ENCODE results near the gene PSMB3. TPM values are rescaled to one million over a fixed set of nuclear protein-coding genes. Genes with fewer than 3 reads are reported as not detected.
A peak's percentile ranks its signal among the peaks of the same experiment; 100 is the strongest.

The PSMB3 gene
- total and polyA plus RNA-seq, 9 of the 15 experiments (the other 6 are each of a cell fraction or from before 2014, with no cell fraction given), result 460 to 2,775 (median 574) TPM

DNA sequence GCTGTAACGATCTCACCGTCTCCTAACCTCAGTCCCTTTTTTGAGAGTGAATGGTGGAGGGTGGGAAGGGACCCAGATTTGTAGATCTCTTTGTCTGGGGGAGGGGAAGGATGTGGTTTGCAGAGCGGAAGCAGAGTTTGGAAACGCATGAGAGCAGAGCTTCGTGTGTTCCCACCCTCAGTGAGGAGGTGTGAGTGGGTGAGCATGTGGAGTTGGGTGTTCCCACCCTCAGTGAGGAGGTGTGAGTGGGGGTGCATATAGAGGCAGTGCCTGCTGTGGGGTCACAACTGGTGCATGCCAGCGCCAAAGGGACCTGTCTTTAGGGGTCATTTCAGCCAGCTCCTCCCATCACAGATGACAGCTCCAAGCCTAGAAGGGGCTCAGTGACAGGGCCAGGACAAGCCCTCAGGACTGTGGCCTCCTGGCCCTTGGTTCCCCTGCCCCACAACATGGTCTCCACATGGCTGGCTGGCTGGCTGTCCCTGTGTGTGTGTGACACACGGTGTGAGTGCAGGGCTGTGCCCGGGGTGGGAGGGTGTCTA is 24.2 kb upstream of the PSMB3 start (continued):
- TF ChIP-seq FUS (optimal IDR thresholded peaks at IDR 0.05; ENCODE audit: low read depth, low read length) (no peak), FIP1L1 (IDR thresholded peaks at IDR 0.05; ENCODE audit: low read depth, low read length, poor library complexity, severe bottlenecking) (no peak), SRF (CRISPR knock-in tag; IDR thresholded peaks at IDR 0.05) (no peak), ZNF717 (CRISPR knock-in tag; IDR thresholded peaks at IDR 0.05) (no peak), ZNF239 (CRISPR knock-in tag; IDR thresholded peaks at IDR 0.05) (peak; percentile 34; the same call in 1 of the 2 replicates), GABPA (tag; conservative IDR thresholded peaks at IDR 0.05; ENCODE audit: low read depth) (peak; percentile 78), LCOR (CRISPR knock-in tag; IDR thresholded peaks at IDR 0.05) (no peak), KHSRP (IDR thresholded peaks at IDR 0.05) (no peak), CBX3 (IDR thresholded peaks at IDR 0.05; ENCODE audit: borderline replicate concordance in 1 of 2, low read length in 2 of 2) (peak in 1 of 2 experiments; percentile 84; a peak in 1 of 3 replicates), SRSF3 (IDR thresholded peaks at IDR 0.05; ENCODE audit: insufficient read depth, low read length) (no peak), TAF7 (tag; IDR thresholded peaks at IDR 0.05) (no peak), PRMT5 (CRISPR knock-in tag; IDR thresholded peaks at IDR 0.05) (no peak), ZNF3 (CRISPR knock-in tag; IDR thresholded peaks at IDR 0.05) (no peak), CREM (IDR thresholded peaks at IDR 0.05; ENCODE audit: low read depth) (0 out of 2 replicates have a peak, but pooled peaks have one; percentile 30), PURB (CRISPR knock-in tag; IDR thresholded peaks at IDR 0.05; ENCODE audit: low read depth) (no peak), KLF16 (IDR thresholded peaks at IDR 0.05) (no peak), SPI1 (IDR thresholded peaks at IDR 0.05; ENCODE audit: borderline replicate concordance, low read depth, low read length) (0 out of 2 replicates have a peak, but pooled peaks have one; percentile 35), SMARCA4 (IDR thresholded peaks at IDR 0.05) (0 out of 2 replicates have a peak, but pooled peaks have one; percentile 13)
- TF ChIP-seq, protein P1, sequence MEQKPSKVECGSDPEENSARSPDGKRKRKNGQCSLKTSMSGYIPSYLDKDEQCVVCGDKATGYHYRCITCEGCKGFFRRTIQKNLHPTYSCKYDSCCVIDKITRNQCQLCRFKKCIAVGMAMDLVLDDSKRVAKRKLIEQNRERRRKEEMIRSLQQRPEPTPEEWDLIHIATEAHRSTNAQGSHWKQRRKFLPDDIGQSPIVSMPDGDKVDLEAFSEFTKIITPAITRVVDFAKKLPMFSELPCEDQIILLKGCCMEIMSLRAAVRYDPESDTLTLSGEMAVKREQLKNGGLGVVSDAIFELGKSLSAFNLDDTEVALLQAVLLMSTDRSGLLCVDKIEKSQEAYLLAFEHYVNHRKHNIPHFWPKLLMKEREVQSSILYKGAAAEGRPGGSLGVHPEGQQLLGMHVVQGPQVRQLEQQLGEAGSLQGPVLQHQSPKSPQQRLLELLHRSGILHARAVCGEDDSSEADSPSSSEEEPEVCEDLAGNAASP (IDR thresholded peaks at IDR 0.05), result no peak
- TF ChIP-seq, protein P2, sequence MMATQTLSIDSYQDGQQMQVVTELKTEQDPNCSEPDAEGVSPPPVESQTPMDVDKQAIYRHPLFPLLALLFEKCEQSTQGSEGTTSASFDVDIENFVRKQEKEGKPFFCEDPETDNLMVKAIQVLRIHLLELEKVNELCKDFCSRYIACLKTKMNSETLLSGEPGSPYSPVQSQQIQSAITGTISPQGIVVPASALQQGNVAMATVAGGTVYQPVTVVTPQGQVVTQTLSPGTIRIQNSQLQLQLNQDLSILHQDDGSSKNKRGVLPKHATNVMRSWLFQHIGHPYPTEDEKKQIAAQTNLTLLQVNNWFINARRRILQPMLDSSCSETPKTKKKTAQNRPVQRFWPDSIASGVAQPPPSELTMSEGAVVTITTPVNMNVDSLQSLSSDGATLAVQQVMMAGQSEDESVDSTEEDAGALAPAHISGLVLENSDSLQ (IDR thresholded peaks at IDR 0.05), result no peak
- TF ChIP-seq, protein P3, sequence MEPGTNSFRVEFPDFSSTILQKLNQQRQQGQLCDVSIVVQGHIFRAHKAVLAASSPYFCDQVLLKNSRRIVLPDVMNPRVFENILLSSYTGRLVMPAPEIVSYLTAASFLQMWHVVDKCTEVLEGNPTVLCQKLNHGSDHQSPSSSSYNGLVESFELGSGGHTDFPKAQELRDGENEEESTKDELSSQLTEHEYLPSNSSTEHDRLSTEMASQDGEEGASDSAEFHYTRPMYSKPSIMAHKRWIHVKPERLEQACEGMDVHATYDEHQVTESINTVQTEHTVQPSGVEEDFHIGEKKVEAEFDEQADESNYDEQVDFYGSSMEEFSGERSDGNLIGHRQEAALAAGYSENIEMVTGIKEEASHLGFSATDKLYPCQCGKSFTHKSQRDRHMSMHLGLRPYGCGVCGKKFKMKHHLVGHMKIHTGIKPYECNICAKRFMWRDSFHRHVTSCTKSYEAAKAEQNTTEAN (CRISPR knock-in tag; IDR thresholded peaks at IDR 0.05), result no peak
- TF ChIP-seq, protein P4, sequence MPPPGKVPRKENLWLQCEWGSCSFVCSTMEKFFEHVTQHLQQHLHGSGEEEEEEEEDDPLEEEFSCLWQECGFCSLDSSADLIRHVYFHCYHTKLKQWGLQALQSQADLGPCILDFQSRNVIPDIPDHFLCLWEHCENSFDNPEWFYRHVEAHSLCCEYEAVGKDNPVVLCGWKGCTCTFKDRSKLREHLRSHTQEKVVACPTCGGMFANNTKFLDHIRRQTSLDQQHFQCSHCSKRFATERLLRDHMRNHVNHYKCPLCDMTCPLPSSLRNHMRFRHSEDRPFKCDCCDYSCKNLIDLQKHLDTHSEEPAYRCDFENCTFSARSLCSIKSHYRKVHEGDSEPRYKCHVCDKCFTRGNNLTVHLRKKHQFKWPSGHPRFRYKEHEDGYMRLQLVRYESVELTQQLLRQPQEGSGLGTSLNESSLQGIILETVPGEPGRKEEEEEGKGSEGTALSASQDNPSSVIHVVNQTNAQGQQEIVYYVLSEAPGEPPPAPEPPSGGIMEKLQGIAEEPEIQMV (tag; conservative IDR thresholded peaks at IDR 0.05; ENCODE audit: low read depth), result no peak
- TF ChIP-seq, protein P5, sequence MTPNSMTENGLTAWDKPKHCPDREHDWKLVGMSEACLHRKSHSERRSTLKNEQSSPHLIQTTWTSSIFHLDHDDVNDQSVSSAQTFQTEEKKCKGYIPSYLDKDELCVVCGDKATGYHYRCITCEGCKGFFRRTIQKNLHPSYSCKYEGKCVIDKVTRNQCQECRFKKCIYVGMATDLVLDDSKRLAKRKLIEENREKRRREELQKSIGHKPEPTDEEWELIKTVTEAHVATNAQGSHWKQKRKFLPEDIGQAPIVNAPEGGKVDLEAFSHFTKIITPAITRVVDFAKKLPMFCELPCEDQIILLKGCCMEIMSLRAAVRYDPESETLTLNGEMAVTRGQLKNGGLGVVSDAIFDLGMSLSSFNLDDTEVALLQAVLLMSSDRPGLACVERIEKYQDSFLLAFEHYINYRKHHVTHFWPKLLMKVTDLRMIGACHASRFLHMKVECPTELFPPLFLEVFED (CRISPR knock-in tag; conservative IDR thresholded peaks at IDR 0.05), result 0 out of 2 replicates have a peak, but pooled peaks have one; percentile 38

Measured in K562 (cell line).